H9 (cell line): ENCODE data around the gene VENTX. TPM values are rescaled to one million over a fixed set of nuclear protein-coding genes. Genes with fewer than 3 reads are reported as not detected.

ENCODE experiments used
- DNase-seq: peaks from one replicate; pipeline ENCODE4 v3.0.0-alpha.2; 2017
- H2AFZ ChIP-seq: one replicate; pipeline ENCODE4 v1.6.1; 2013; ENCODE audit warnings: mild to moderate bottlenecking, low read length, control low read depth, moderate library complexity
- H2AK5ac ChIP-seq: 2 replicates; pipeline ENCODE4 v1.6.1; 2013; ENCODE audit warnings: low read length, control low read depth, mixed read lengths; ENCODE audit not compliant: insufficient read length
- H2BK120ac ChIP-seq: one replicate; pipeline ENCODE4 v1.6.1; 2013; ENCODE audit warnings: low read depth, mild to moderate bottlenecking, low read length, control low read depth, inconsistent platforms; ENCODE audit not compliant: poor library complexity, severe bottlenecking
- H2BK12ac ChIP-seq: 2 replicates; pipeline ENCODE4 v1.6.1; 2013; ENCODE audit warnings: low read length, control low read depth, mixed read lengths, low read depth; ENCODE audit not compliant: insufficient read length
- H2BK15ac ChIP-seq: 2 replicates; pipeline ENCODE4 v1.6.1; 2013; ENCODE audit warnings: low read depth, low read length, control low read depth
- H2BK20ac ChIP-seq: one replicate; pipeline ENCODE4 v1.6.1; 2013; ENCODE audit warnings: low read depth, mild to moderate bottlenecking, low read length, control low read depth, inconsistent platforms; ENCODE audit not compliant: poor library complexity, severe bottlenecking
- H2BK5ac ChIP-seq: 2 replicates; pipeline ENCODE4 v1.6.1; 2013; ENCODE audit warnings: low read length, control low read depth, mixed read lengths; ENCODE audit not compliant: insufficient read length
- H3K14ac ChIP-seq: 2 replicates; pipeline ENCODE4 v1.6.1; 2013; ENCODE audit warnings: low read length, control low read depth; ENCODE audit not compliant: insufficient read depth
- H3K18ac ChIP-seq: 2 replicates; pipeline ENCODE4 v1.6.1; 2013; ENCODE audit warnings: low read depth, mild to moderate bottlenecking, mixed read lengths, low read length, control low read depth; ENCODE audit not compliant: insufficient read length
- H3K23ac ChIP-seq: 2 replicates; pipeline ENCODE4 v1.6.1; 2013; ENCODE audit warnings: low read length, control low read depth, mixed read lengths, low read depth; ENCODE audit not compliant: insufficient read length
- H3K23me2 ChIP-seq: 2 replicates; pipeline ENCODE4 v1.6.1; 2013; ENCODE audit warnings: low read depth, mild to moderate bottlenecking, mixed read lengths, low read length, control low read depth; ENCODE audit not compliant: insufficient read length, poor library complexity, severe bottlenecking
- H3K27ac ChIP-seq: 2 replicates; pipeline ENCODE4 v1.5.1; 2013; ENCODE audit warnings: low read length, control low read depth, mixed read lengths, low read depth; ENCODE audit not compliant: insufficient read length
- H3K27me3 ChIP-seq: 2 replicates; pipeline ENCODE4 v1.6.1; 2013; ENCODE audit warnings: low read length, control low read depth, inconsistent platforms; ENCODE audit not compliant: insufficient read depth
- H3K4ac ChIP-seq: 2 replicates; pipeline ENCODE4 v1.6.1; 2013; ENCODE audit warnings: low read depth, mild to moderate bottlenecking, control low read depth, inconsistent platforms, low read length, moderate library complexity
- H3K4me1 ChIP-seq: 2 replicates; pipeline ENCODE4 v1.6.1; 2013; ENCODE audit warnings: low read length, control low read depth, inconsistent platforms; ENCODE audit not compliant: insufficient read depth
- H3K4me2 ChIP-seq: 2 replicates; pipeline ENCODE4 v1.6.1; 2013; ENCODE audit warnings: low read length, control low read depth, mixed read lengths; ENCODE audit not compliant: insufficient read length, insufficient read depth
- H3K56ac ChIP-seq: 2 replicates; pipeline ENCODE4 v1.6.1; 2013; ENCODE audit warnings: low read depth, mild to moderate bottlenecking, mixed read lengths, low read length, control low read depth; ENCODE audit not compliant: insufficient read length
- H3K79me1 ChIP-seq: 2 replicates; pipeline ENCODE4 v1.6.1; 2013; ENCODE audit warnings: low read depth, mild to moderate bottlenecking, moderate library complexity, low read length, control low read depth, inconsistent platforms; ENCODE audit not compliant: insufficient read depth, poor library complexity, severe bottlenecking
- H3K79me2 ChIP-seq: 2 replicates; pipeline ENCODE4 v1.6.1; 2013; ENCODE audit warnings: low read length, control low read depth, inconsistent platforms; ENCODE audit not compliant: insufficient read depth
- H3K9ac ChIP-seq: 2 replicates; pipeline ENCODE4 v1.6.1; 2013; ENCODE audit warnings: low read length, control low read depth, mixed read lengths; ENCODE audit not compliant: insufficient read length; ENCODE audit errors: extremely low read depth
- H3K9me3 ChIP-seq: one replicate; pipeline ENCODE4 v1.6.1; 2013; ENCODE audit warnings: low read depth, low read length, inconsistent platforms; ENCODE audit not compliant: control insufficient read depth
- H3T11ph ChIP-seq: one replicate; pipeline ENCODE4 v1.6.1; 2013; ENCODE audit warnings: mild to moderate bottlenecking, low read length, control low read depth, inconsistent platforms
- H4K20me1 ChIP-seq: one replicate; pipeline ENCODE4 v1.6.1; 2013; ENCODE audit not compliant: control insufficient read depth, insufficient read length, insufficient read depth
- H4K5ac ChIP-seq: 2 replicates; pipeline ENCODE4 v1.6.1; 2013; ENCODE audit warnings: low read depth, mild to moderate bottlenecking, mixed read lengths, low read length, control low read depth; ENCODE audit not compliant: insufficient read length
- H4K8ac ChIP-seq: replicated peaks from 2 replicates; pipeline ENCODE4 v1.6.1; 2013; ENCODE audit warnings: low read length, control low read depth, mixed read lengths, low read depth; ENCODE audit not compliant: insufficient read length
- H4K91ac ChIP-seq: 2 replicates; pipeline ENCODE4 v1.6.1; 2013; ENCODE audit warnings: low read depth, mild to moderate bottlenecking, moderate library complexity, mixed read lengths, low read length, control low read depth; ENCODE audit not compliant: insufficient read length
- H3K27ac Mint-ChIP-seq, 3 experiments: 2 replicates in 2 of 3; 3 replicates in 1 of 3; pipeline ENCODE4 v1.8.0; 2020 to 2021; ENCODE audit warnings: mixed read lengths in 3 of 3, mild to moderate bottlenecking in 1 of 3, moderate library complexity in 1 of 3
- H3K27me3 Mint-ChIP-seq: 2 replicates; pipeline ENCODE4 v1.8.0; 2021; ENCODE audit warnings: low read depth, mild to moderate bottlenecking, moderate library complexity, mixed read lengths
- H3K36me3 Mint-ChIP-seq, 3 experiments: 2 replicates in 2 of 3; 3 replicates in 1 of 3; pipeline ENCODE4 v1.8.0; 2020 to 2021; ENCODE audit warnings: low read depth in 3 of 3, mixed read lengths in 3 of 3; ENCODE audit not compliant: insufficient read depth in 1 of 3
- H3K4me1 Mint-ChIP-seq, 2 experiments: 2 replicates each; pipeline ENCODE4 v1.8.0; 2020; ENCODE audit warnings: mixed read lengths in 2 of 2
- H3K4me3 Mint-ChIP-seq, 2 experiments: 2 replicates in 1 of 2; 3 replicates in 1 of 2; pipeline ENCODE4 v1.8.0; 2020 to 2021; ENCODE audit warnings: mild to moderate bottlenecking in 2 of 2, mixed read lengths in 2 of 2, moderate library complexity in 1 of 2
- H3K9me3 Mint-ChIP-seq, 2 experiments: 2 replicates in 1 of 2; 3 replicates in 1 of 2; pipeline ENCODE4 v1.8.0; 2020; ENCODE audit warnings: mild to moderate bottlenecking in 2 of 2, mixed read lengths in 2 of 2, moderate library complexity in 1 of 2
- CTCF ChIP-seq: fragments of 200-600 bp; sonication (generic); conservative IDR thresholded peaks from 3 replicates; pipeline ENCODE4 v1.8.0; 2021; ENCODE audit warnings: antibody characterized with exemption, mild to moderate bottlenecking
- WGBS: extraction: QIAGEN DNeasy Blood & Tissue Kit; methylation state at CpG from one replicate; pipeline ENCODE4 v1.1.7; 2013; ENCODE audit warnings: missing lambda C conversion rate, low lambda C conversion rate, mixed read lengths; ENCODE audit not compliant: insufficient read length; ENCODE audit errors: extremely low coverage; 5-methylcytosine and 5-hydroxymethylcytosine counted together
- total RNA-seq: library from RNA; stranded (reverse); gene quantifications from 2 replicates; pipeline ENCODE4 v1.2.1, GENCODE V29; 2021

VENTX gene
- total RNA-seq, 1 experiment from 2014 or later = 10.9 TPM

GRCh38 chr10:133281628-133282372, 44.1 kb downstream of the VENTX start:
- Mint-ChIP-seq H3K9me3 (no peaks in the 10 kb centered on the region), H3K4me3 (no peak overlapping the region), H3K36me3 (peaks cover 17 to 59% (median 48%) of the 10 kb centered on the region in 3 experiments; a peak in 6 of 7 replicates), H3K27ac (peak overlapping the region in 1 of 3 experiments; percentile 6; a peak in 1 of 7 replicates), H3K27me3 (no peaks in the 10 kb centered on the region), H3K4me1 (0 out of 4 replicates have a peak, but pooled peaks cover 0 to 3% of the 10 kb centered on the region in 2 experiments)
- H3K9me3 ChIP-seq = no peaks in the 10 kb centered on the region
- no CpG with 5 or more reads among the region's 38 CpGs for WGBS
- no peak overlapping the region for H2AFZ ChIP-seq
- H2BK20ac ChIP-seq = no peak overlapping the region
- H4K8ac ChIP-seq = no peak overlapping the region
- TF ChIP-seq CTCF = no peak
- no peak overlapping the region for H3K4me2 ChIP-seq
- no peaks in the 10 kb centered on the region for H3K79me2 ChIP-seq
- H2AK5ac ChIP-seq = no peak overlapping the region
- H3K4me1 ChIP-seq = no peaks in the 10 kb centered on the region
- H3K27me3 ChIP-seq = no peaks in the 10 kb centered on the region
- no peak overlapping the region for H4K5ac ChIP-seq
- H3T11ph ChIP-seq = no peak overlapping the region
- no peaks in the 10 kb centered on the region for H3K23me2 ChIP-seq
- H2BK120ac ChIP-seq = no peak overlapping the region
- no peak overlapping the region for H3K14ac ChIP-seq
- no peak overlapping the region for H3K9ac ChIP-seq
- no peak overlapping the region for H3K56ac ChIP-seq
- H3K79me1 ChIP-seq = no peaks in the 10 kb centered on the region
- H3K27ac ChIP-seq = no peak overlapping the region
- no peak overlapping the region for H3K4ac ChIP-seq
- no peak overlapping the region for H3K18ac ChIP-seq
- no peak overlapping the region for H2BK5ac ChIP-seq
- H2BK15ac ChIP-seq = no peak overlapping the region
- H2BK12ac ChIP-seq = no peak overlapping the region
- no peak for DNase-seq
- no peak overlapping the region for H4K91ac ChIP-seq
- no peak overlapping the region for H3K23ac ChIP-seq
- no peaks in the 10 kb centered on the region for H4K20me1 ChIP-seq
